ENCODE data around the gene KRTAP22-1. TPM values are rescaled to one million over a fixed set of nuclear protein-coding genes. Genes with fewer than 3 reads are reported as not detected.

KRTAP22-1 gene
- total RNA-seq, 1 experiment from 2014 or later, result not detected

- in situ Hi-C loops (cut with HindIII; ENCODE audit: low pct_unique_long_range_greater_than_20kb, low sequenced_read_pairs), result no loop called here
- DNase-seq (ENCODE audit: low read depth), result no peak
Measured at GRCh38 chr21:30620080-30620479, 19.2 kb downstream of the KRTAP22-1 start.

GRCh38 chr21:30620522-30620921, 19.6 kb downstream of the KRTAP22-1 start, which contains the start of gene KRTAP20-4:
Gene KRTAP20-4, plus strand, starts transcription at chr21:30620627.
- in situ Hi-C loops (cut with HindIII; ENCODE audit: low pct_unique_long_range_greater_than_20kb, low sequenced_read_pairs), result no loop called here
- DNase-seq (ENCODE audit: low read depth), result no peak

DNA sequence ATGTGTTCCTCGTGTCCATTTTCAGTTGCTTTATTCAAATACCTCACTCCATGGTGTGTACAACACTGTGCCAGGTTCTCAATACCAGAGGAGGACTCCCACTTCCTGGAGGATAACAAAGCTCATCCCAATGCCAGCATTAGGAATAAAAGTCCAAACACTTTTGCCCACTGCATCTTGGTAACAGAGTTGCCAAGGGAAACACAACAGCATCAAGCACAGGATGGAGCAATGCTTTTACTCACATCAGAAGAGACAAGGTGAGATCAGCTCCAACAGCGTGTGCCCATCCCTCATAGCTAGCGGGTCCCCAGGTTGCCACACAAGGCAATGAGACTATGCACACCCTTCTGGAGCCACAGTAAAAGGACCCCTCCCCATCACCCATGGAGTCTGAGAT, 22.5 kb downstream of the KRTAP22-1 start:
- in situ Hi-C loops (cut with HindIII; ENCODE audit: low pct_unique_long_range_greater_than_20kb, low sequenced_read_pairs), result no loop called here
- DNase-seq (ENCODE audit: low read depth), result no peak

DNA sequence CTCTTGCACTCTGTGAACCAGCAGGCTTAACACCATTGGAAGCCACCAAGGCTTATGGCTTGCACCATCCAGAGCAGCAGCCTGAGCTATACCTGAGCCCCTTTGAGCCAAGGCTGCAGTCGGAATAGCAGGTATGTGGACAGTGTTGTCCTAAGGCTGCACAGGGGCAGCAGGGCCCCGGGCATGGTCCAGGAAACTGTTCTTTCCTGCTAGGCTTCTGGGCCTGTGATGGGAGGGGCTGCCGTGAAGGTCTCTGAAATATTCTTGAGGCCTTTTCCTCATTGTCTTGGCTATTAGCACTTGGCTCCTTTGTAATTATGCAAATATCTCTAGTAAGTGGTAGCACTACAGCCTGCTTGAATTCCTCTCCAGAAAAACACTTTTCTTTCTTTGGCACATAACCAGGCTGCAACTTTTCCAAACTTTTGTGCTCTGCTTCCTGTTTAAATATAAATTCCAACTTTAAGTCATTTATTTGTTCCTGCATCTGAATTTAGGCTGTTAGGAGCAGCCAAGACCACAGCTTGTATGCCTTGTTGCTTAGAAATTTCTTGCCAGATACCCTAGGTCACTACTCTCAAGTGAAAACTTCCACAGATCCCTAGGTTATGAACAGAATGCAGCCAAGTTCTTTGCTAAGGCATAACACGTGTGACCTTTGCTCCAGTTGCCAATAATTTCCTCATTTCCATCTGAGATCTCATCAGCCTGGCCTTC, 24.7 kb downstream of the KRTAP22-1 start:
- in situ Hi-C loops (cut with HindIII; ENCODE audit: low pct_unique_long_range_greater_than_20kb, low sequenced_read_pairs), result no loop called here

GRCh38 chr21:30628109-30628508, 27.2 kb downstream of the KRTAP22-1 start:
- in situ Hi-C loops (cut with HindIII; ENCODE audit: low pct_unique_long_range_greater_than_20kb, low sequenced_read_pairs), result no loop called here
- DNase-seq (ENCODE audit: low read depth), result no peak

More for the DNA sequence above, 24.7 kb downstream of the KRTAP22-1 start:
- no peak for DNase-seq (ENCODE audit: low read depth)

GRCh38 chr21:30629200-30629599, 28.3 kb downstream of the KRTAP22-1 start:
- DNase-seq (ENCODE audit: low read depth), result no peak
- in situ Hi-C loops (cut with HindIII; ENCODE audit: low pct_unique_long_range_greater_than_20kb, low sequenced_read_pairs), result no loop called here

GRCh38 chr21:30634906-30635305, 34.0 kb downstream of the KRTAP22-1 start, which contains the start of gene KRTAP20-2:
Gene KRTAP20-2, plus strand, starts transcription at chr21:30635206. Its CDS starts 58 bp downstream, at chr21:30635264.
- DNase-seq (ENCODE audit: low read depth), result no peak
- in situ Hi-C loops (cut with HindIII; ENCODE audit: low pct_unique_long_range_greater_than_20kb, low sequenced_read_pairs), result no loop called here

GRCh38 chr21:30638686-30639085, 37.8 kb downstream of the KRTAP22-1 start:
- DNase-seq (ENCODE audit: low read depth), result no peak
- in situ Hi-C loops (cut with HindIII; ENCODE audit: low pct_unique_long_range_greater_than_20kb, low sequenced_read_pairs), result no loop called here

DNA sequence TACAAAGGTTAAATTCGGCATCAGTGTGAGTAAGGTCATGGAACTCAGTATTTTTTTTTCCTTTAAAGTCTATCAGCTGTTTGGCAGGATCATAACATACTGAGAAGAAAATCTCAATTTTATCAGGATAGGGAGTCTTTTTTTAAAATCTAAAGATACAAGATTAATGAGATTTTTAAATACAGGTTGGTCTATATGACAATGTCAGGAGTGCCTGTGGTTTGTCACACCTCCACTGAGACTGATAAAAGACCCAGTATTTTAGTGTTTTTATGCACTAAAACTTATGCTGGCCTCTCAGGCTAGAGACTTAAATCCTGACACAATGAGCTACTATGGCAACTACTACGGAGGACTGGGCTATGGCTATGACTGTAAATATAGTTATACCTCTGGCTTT, 41.7 kb downstream of the KRTAP22-1 start, which contains the start of gene KRTAP20-3:
TSS of gene KRTAP20-3 (plus strand) at position 301 of the 400 bp plus-strand sequence.
- no peak for DNase-seq (ENCODE audit: low read depth)
- in situ Hi-C loops (cut with HindIII; ENCODE audit: low pct_unique_long_range_greater_than_20kb, low sequenced_read_pairs), result no loop called here

DNA sequence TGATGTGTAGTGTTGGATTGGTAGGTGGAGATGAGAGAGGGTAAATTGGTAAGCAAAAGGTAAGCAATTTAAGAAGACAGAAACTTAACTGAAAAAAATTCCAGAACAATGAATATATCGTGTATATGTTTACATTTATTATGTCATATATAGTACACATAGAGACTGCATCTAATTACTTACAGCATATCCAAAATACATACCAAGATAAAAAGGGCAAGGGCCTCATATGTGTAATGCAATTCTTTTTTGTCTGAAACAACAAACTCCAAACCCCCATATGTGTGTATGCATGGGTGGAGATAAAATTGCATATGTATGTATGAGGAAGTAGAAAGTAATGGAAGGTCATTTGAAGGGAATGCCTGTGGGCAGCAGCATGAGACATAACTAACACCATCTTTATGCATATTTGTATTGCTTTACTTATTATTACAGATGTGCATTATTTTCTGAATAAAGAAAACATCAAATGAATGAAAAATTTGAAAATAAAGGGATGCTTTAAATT, 46.1 kb downstream of the KRTAP22-1 start:
- in situ Hi-C loops (cut with HindIII; ENCODE audit: low pct_unique_long_range_greater_than_20kb, low sequenced_read_pairs), result no loop called here
- no peak for DNase-seq (ENCODE audit: low read depth)

Other genes starting within 250 kb of the KRTAP22-1 start
- gene KRTAP13-2, start 228.8 kb upstream of the KRTAP22-1 start, total RNA-seq (2014; rRNA removed; shearing (Covaris generic); ENCODE audit: low replicate concordance), result not detected in 2 replicates
- not detected in 2 replicates for gene KRTAP13-1, start 205.1 kb upstream of the KRTAP22-1 start, total RNA-seq (2014; rRNA removed; shearing (Covaris generic); ENCODE audit: low replicate concordance)
- gene KRTAP13-3, start 175.2 kb upstream of the KRTAP22-1 start, total RNA-seq (2014; rRNA removed; shearing (Covaris generic); ENCODE audit: low replicate concordance), result not detected in 2 replicates
- gene KRTAP13-4, start 170.9 kb upstream of the KRTAP22-1 start, total RNA-seq (2014; rRNA removed; shearing (Covaris generic); ENCODE audit: low replicate concordance), result not detected in 2 replicates
- gene KRTAP15-1, start 160.8 kb upstream of the KRTAP22-1 start, total RNA-seq (2014; rRNA removed; shearing (Covaris generic); ENCODE audit: low replicate concordance), result not detected in 2 replicates
- not detected in 2 replicates for gene KRTAP19-1, start 120.7 kb upstream of the KRTAP22-1 start, total RNA-seq (2014; rRNA removed; shearing (Covaris generic); ENCODE audit: low replicate concordance)
- gene KRTAP19-2, start 113.7 kb upstream of the KRTAP22-1 start, total RNA-seq (2014; rRNA removed; shearing (Covaris generic); ENCODE audit: low replicate concordance), result not detected in 2 replicates
- not detected in 2 replicates for gene KRTAP19-3, start 109.1 kb upstream of the KRTAP22-1 start, total RNA-seq (2014; rRNA removed; shearing (Covaris generic); ENCODE audit: low replicate concordance)
- not detected in 2 replicates for gene KRTAP19-4, start 103.9 kb upstream of the KRTAP22-1 start, total RNA-seq (2014; rRNA removed; shearing (Covaris generic); ENCODE audit: low replicate concordance)
- not detected in 2 replicates for gene KRTAP19-5, start 98.9 kb upstream of the KRTAP22-1 start, total RNA-seq (2014; rRNA removed; shearing (Covaris generic); ENCODE audit: low replicate concordance)
- gene KRTAP19-6, start 59.2 kb upstream of the KRTAP22-1 start, total RNA-seq (2014; rRNA removed; shearing (Covaris generic); ENCODE audit: low replicate concordance), result not detected in 2 replicates
- not detected in 2 replicates for gene KRTAP19-7, start 39.8 kb upstream of the KRTAP22-1 start, total RNA-seq (2014; rRNA removed; shearing (Covaris generic); ENCODE audit: low replicate concordance)
- not detected in 2 replicates for gene KRTAP22-2, start 10.7 kb upstream of the KRTAP22-1 start, total RNA-seq (2014; rRNA removed; shearing (Covaris generic); ENCODE audit: low replicate concordance)
- gene KRTAP6-3, start 8.6 kb upstream of the KRTAP22-1 start, total RNA-seq (2014; rRNA removed; shearing (Covaris generic); ENCODE audit: low replicate concordance), result not detected in 2 replicates
- gene KRTAP6-2, start 2.2 kb upstream of the KRTAP22-1 start, total RNA-seq (2014; rRNA removed; shearing (Covaris generic); ENCODE audit: low replicate concordance), result not detected in 2 replicates
- gene KRTAP6-1, start 12.8 kb downstream of the KRTAP22-1 start, total RNA-seq (2014; rRNA removed; shearing (Covaris generic); ENCODE audit: low replicate concordance), result not detected in 2 replicates
- gene KRTAP20-1, start 15.3 kb downstream of the KRTAP22-1 start, total RNA-seq (2014; rRNA removed; shearing (Covaris generic); ENCODE audit: low replicate concordance), result not detected in 2 replicates
- not detected in 2 replicates for gene KRTAP20-4, start 19.5 kb downstream of the KRTAP22-1 start, total RNA-seq (2014; rRNA removed; shearing (Covaris generic); ENCODE audit: low replicate concordance)
- not detected in 2 replicates for gene KRTAP20-2, start 34.1 kb downstream of the KRTAP22-1 start, total RNA-seq (2014; rRNA removed; shearing (Covaris generic); ENCODE audit: low replicate concordance)
- not detected in 2 replicates for gene KRTAP20-3, start 41.8 kb downstream of the KRTAP22-1 start, total RNA-seq (2014; rRNA removed; shearing (Covaris generic); ENCODE audit: low replicate concordance)
- gene KRTAP21-3, start 117.7 kb downstream of the KRTAP22-1 start, total RNA-seq (2014; rRNA removed; shearing (Covaris generic); ENCODE audit: low replicate concordance), result not detected in 2 replicates
- not detected in 2 replicates for gene KRTAP21-2, start 146.2 kb downstream of the KRTAP22-1 start, total RNA-seq (2014; rRNA removed; shearing (Covaris generic); ENCODE audit: low replicate concordance)
- gene KRTAP21-1, start 154.3 kb downstream of the KRTAP22-1 start, total RNA-seq (2014; rRNA removed; shearing (Covaris generic); ENCODE audit: low replicate concordance), result not detected in 2 replicates
- not detected in 2 replicates for gene KRTAP8-1, start 212.2 kb downstream of the KRTAP22-1 start, total RNA-seq (2014; rRNA removed; shearing (Covaris generic); ENCODE audit: low replicate concordance)
- gene KRTAP7-1, start 228.7 kb downstream of the KRTAP22-1 start, total RNA-seq (2014; rRNA removed; shearing (Covaris generic); ENCODE audit: low replicate concordance), result not detected in 2 replicates